ENCODE data around the gene BMPER. TPM values are rescaled to one million over a fixed set of nuclear protein-coding genes. Genes with fewer than 3 reads are reported as not detected.

BMPER gene
- total RNA-seq, 1 experiment from 2014 or later, result not detected

DNA sequence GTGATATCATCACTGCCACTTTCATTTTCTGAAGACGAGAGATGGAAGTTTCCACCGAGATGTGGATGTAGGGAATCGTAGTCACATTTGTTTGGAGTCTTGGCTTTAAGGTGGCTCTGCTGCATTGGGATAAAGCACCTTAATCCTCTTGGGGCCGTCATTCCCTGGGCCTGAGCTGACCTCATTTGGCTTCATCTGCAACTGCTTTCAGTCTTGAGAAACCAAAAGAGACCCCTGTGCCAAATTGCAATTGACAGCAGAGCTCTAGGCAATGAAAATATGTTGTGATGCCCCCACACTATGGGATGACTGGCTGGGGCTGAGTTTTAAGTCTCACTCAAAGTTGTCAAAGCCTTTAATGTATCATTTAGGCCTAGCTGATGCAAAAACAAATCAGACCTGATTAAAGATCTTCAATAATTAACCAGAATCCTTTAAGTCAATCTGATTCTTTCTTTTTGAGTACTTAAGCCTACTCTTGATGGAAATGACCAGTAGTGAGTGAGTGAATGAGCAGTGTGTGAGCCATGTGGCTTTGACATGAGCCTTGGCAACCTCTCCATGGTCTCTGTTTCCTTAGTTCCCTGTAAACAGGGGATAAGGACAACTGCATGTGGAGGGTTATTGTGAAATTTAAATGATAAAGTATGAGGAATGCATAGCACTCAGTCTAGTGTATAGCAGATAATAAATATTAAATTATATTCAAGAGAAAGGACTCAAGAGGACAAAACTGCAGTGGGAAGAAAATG is 155.0 kb downstream of the BMPER start:
- no peak for TF ChIP-seq POLR2AphosphoS5 (IDR thresholded peaks at IDR 0.05; ENCODE audit: low read depth, low read length)
- no peak for TF ChIP-seq CTCF (IDR thresholded peaks at IDR 0.05)
- TF ChIP-seq, protein P1, sequence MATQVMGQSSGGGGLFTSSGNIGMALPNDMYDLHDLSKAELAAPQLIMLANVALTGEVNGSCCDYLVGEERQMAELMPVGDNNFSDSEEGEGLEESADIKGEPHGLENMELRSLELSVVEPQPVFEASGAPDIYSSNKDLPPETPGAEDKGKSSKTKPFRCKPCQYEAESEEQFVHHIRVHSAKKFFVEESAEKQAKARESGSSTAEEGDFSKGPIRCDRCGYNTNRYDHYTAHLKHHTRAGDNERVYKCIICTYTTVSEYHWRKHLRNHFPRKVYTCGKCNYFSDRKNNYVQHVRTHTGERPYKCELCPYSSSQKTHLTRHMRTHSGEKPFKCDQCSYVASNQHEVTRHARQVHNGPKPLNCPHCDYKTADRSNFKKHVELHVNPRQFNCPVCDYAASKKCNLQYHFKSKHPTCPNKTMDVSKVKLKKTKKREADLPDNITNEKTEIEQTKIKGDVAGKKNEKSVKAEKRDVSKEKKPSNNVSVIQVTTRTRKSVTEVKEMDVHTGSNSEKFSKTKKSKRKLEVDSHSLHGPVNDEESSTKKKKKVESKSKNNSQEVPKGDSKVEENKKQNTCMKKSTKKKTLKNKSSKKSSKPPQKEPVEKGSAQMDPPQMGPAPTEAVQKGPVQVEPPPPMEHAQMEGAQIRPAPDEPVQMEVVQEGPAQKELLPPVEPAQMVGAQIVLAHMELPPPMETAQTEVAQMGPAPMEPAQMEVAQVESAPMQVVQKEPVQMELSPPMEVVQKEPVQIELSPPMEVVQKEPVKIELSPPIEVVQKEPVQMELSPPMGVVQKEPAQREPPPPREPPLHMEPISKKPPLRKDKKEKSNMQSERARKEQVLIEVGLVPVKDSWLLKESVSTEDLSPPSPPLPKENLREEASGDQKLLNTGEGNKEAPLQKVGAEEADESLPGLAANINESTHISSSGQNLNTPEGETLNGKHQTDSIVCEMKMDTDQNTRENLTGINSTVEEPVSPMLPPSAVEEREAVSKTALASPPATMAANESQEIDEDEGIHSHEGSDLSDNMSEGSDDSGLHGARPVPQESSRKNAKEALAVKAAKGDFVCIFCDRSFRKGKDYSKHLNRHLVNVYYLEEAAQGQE (IDR thresholded peaks at IDR 0.05; ENCODE audit: insufficient read depth in 1 of 2, low read depth in 2 of 2, low read length in 1 of 2), result no peak
- no peak for TF ChIP-seq SIN3A (IDR thresholded peaks at IDR 0.05; ENCODE audit: borderline replicate concordance, insufficient read depth, low read depth, low read length)
- TF ChIP-seq TCF7L2 (IDR thresholded peaks at IDR 0.05; ENCODE audit: low read depth, low read length), result no peak
- POLR2A ChIA-PET, result no interaction called here
- intact Hi-C loops (cut with micrococcal nuclease; ENCODE audit: unreplicated experiment) (no loop called here), in situ Hi-C loops (cut with HindIII; ENCODE audit: low pct_unique_long_range_greater_than_20kb, low sequenced_read_pairs) (no loop called here)
- H3K4me1 ChIP-seq (ENCODE audit: control insufficient read depth, insufficient read depth, low read length), result no peaks in the 10 kb centered on the region
- BruUV-seq (replicated peaks), result no TSS peak
- CTCF ChIA-PET, result no interaction called here
- no peak overlapping the region for H3K4me3 ChIP-seq (ENCODE audit: low read depth in 2 of 2, low read length in 2 of 2)
- H3K27me3 ChIP-seq (ENCODE audit: control insufficient read depth, insufficient read depth, low read length), result 0 out of 2 replicates have a peak, but pooled peaks cover 2% of the 10 kb centered on the region
- ATAC-seq (no peak), DNase-seq (ENCODE audit: low read depth, low spot score) (no peak)
- no peak overlapping the region for H3K27ac ChIP-seq (ENCODE audit: low read length)
- H3K9me3 ChIP-seq (ENCODE audit: control insufficient read depth, insufficient read depth, low read depth, low read length), result no peaks in the 10 kb centered on the region
- no peaks in the 10 kb centered on the region for H3K36me3 ChIP-seq (ENCODE audit: control insufficient read depth, insufficient read depth, low read length)

DNA sequence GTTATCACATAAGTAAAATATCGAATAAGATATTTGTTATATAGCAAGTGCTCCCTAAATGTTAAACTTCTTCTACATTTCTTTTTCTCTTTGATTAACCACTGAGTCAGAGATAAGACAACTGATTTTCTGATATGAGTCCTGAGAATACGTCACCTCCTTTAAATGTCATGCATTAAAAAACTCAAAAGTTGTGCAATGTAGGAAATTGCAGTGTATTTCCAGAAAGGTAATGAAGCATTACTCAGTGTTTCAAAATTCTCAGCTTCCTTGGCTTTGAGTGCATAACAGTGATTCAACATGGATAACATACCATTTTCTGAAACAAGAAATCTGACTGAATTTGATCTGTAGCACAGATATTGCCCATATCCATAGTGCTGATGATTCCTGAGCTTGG is 155.8 kb downstream of the BMPER start:
- DNase-seq (ENCODE audit: low read depth, low spot score) (no peak), ATAC-seq (no peak)
- POLR2A ChIA-PET, result no interaction called here
- Histone ChIP-seq H3K9me3 (ENCODE audit: control insufficient read depth, insufficient read depth, low read depth, low read length) (no peaks in the 10 kb centered on the region), H3K4me1 (ENCODE audit: control insufficient read depth, insufficient read depth, low read length) (no peaks in the 10 kb centered on the region), H3K36me3 (ENCODE audit: control insufficient read depth, insufficient read depth, low read length) (no peaks in the 10 kb centered on the region), H3K4me3 (ENCODE audit: low read depth in 2 of 2, low read length in 2 of 2) (no peak overlapping the region), H3K27ac (ENCODE audit: low read length) (no peak overlapping the region), H3K27me3 (ENCODE audit: control insufficient read depth, insufficient read depth, low read length) (peaks cover 2% of the 10 kb centered on the region; the same call in 1 of the 2 replicates)
- TF ChIP-seq POLR2AphosphoS5 (IDR thresholded peaks at IDR 0.05; ENCODE audit: low read depth, low read length), result no peak
- no peak for TF ChIP-seq CTCF (IDR thresholded peaks at IDR 0.05)
- TF ChIP-seq, protein P1 (IDR thresholded peaks at IDR 0.05; ENCODE audit: insufficient read depth in 1 of 2, low read depth in 2 of 2, low read length in 1 of 2), result no peak
- no peak for TF ChIP-seq SIN3A (IDR thresholded peaks at IDR 0.05; ENCODE audit: borderline replicate concordance, insufficient read depth, low read depth, low read length)
- TF ChIP-seq TCF7L2 (IDR thresholded peaks at IDR 0.05; ENCODE audit: low read depth, low read length), result no peak
- intact Hi-C loops (cut with micrococcal nuclease; ENCODE audit: unreplicated experiment) (no loop called here), in situ Hi-C loops (cut with HindIII; ENCODE audit: low pct_unique_long_range_greater_than_20kb, low sequenced_read_pairs) (no loop called here)
- BruUV-seq (replicated peaks), result no TSS peak
- CTCF ChIA-PET, result no interaction called here
